Stimulated activated CD4-positive, alpha-beta T cell treated with anti-CD3 and anti-CD28 coated beads, Interleukin-4, amount 100 ng/mL, for 24 hours (primary cell): Measurements from ENCODE around the gene GRM4.

Experiments used
- DNase-seq: peaks from one replicate; pipeline ENCODE4 v3.0.0-alpha.2; 2020

GRM4 gene

DNA sequence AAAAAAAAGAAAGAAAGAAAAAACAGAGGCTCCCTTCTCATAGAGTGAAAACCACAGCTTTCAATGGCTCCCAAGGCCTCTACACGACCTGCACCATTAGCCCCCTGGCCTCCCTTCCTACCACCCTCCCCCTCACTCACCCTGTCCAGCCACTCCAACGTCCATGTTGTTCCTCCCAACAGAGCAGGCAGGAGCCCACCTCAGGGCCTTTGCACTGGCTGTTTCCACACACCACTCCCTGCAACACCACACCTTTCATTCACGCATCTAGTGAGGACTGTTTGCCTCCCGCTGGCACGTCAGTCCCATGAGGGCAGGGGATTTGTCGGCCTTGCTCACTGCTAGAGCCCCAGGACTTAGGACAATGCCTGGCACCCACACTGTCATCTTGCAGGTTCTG is 39.5 kb downstream of the GRM4 start:
- no peak for DNase-seq

- no peak for DNase-seq
Measured at GRCh38 chr6:34104628-34105027, 41.3 kb downstream of the GRM4 start.

- DNase-seq: no peak
Measured at GRCh38 chr6:34104186-34104585, 41.7 kb downstream of the GRM4 start.

- no peak for DNase-seq
Measured at GRCh38 chr6:34103321-34103720, 42.6 kb downstream of the GRM4 start.

GRCh38 chr6:34102696-34103095 is 43.2 kb downstream of the GRM4 start:
- no peak for DNase-seq

GRCh38 chr6:34102099-34102656 is 43.7 kb downstream of the GRM4 start:
- no peak for DNase-seq

DNA sequence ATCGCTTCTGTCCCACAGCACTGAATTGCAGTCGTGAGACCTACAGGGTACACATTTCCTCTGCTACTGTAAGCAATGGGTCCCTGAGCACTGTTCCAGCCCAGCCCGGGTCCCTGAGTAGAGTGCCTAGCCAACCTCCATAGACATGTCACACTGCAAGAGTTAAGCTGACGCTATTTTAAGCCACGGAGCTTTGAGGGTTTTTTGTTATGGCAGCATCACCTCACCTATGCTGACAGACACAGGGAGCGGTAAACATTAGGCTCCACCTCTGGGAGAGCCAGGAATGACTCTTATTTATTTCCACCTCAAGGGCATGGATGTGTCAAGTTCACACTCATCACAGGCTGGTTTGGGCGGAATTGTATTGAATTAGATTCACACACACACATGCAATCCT is 45.1 kb downstream of the GRM4 start:
- no peak for DNase-seq

DNA sequence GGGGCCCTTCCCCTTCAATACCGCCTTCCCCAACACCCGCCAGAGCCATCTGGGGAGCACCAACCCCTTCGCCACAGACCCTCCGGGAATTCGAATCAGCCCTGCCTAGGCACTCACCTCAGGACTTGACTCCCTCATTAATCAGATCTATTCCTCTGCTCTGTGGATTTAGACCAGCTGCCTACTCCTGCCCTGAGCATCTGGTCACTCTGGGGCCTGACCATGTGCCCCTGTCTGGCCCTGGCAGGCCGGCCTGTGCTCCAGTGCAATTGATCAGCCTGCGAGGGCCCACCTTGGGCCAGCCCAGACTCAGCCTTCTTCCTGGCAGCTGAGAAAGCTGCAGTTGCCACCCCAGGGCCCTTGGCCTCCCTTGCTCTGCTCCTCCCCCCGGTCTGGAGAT is 46.0 kb downstream of the GRM4 start:
- no peak for DNase-seq

DNA sequence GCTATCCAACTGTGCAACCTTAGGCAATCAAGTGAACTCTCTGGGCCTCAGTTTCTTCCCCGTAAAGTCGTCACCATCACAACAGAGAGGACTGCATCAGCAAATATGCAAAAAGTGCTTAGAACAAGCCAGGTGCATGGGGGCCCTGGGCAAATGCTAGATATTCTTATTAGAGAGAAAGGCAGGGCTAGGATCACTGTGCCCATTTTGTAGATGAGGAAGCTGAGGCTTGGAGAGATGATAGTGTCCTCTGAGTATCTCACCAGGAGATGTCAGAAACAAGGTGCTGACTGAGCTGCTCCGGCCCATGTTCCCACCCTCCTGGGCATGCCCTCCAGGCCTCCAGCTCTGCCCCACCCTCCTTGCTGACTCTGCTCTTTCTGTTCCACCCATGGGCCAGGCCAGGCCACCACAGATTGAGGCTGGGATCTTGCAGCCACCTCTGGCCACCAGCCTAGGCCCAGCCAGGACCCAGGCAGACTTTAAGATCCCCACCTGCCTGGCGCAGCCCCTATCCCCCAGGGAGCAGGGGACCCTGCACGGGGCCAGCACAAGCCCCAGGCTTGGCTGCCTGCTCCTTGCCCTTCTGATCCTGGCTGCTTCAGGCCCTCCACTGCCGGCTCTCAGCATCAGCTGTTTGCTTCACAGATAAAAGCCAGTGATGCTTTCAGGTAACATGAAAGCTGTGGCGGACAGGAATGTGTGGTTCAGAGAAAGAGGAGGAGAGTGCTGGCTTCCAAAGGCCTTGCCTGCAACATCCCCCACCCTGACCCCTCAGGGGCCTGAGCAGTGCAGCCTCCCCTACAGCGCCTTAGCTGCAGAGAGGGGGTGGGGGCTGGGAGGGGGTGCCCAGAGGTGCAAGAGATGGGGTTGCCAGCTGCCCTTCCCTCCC is 47.6 kb downstream of the GRM4 start:
- no peak for DNase-seq

DNA sequence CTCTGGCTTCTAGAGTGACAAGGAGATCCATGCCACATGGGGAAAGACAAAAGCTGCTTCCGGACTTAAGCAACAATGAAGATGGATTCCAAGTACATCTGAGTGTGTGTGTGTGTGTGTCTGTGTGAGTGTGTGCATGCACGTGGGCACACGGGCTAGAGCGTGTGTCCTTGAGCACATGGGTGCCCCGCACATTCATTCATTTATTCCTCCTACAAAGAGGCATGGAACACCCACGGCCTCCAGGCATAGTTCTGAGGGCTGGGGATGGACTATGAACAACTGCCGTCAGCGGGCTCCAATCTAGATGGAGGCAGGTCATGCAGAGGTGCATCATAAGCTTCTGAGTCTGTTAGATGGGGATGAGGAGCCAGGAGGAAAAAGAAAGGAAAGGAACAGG is 49.1 kb downstream of the GRM4 start:
- no peak for DNase-seq

- DNase-seq: no peak
Measured at GRCh38 chr6:34096193-34096592, 49.7 kb downstream of the GRM4 start.

GRCh38 chr6:34095741-34096140 is 50.1 kb downstream of the GRM4 start:
- DNase-seq: no peak

DNA sequence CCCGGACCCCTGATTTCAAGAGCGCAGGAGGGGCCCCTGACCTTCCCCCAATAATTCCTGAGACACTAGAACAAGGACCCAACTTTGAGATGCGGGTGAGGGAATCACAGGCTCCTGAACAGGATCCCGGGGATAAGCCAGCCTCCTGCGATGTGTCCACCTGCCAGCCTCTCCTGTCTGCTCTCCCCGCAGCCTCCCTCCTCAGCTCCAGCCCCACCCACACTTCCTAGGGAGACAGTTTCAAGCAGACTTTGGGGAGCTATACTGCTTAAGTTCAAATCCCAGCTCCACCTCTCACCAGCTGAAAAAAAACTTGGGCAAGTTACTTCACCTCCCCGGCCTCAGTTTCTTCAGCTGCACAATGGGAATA is 50.8 kb downstream of the GRM4 start:
- DNase-seq: no peak

DNA sequence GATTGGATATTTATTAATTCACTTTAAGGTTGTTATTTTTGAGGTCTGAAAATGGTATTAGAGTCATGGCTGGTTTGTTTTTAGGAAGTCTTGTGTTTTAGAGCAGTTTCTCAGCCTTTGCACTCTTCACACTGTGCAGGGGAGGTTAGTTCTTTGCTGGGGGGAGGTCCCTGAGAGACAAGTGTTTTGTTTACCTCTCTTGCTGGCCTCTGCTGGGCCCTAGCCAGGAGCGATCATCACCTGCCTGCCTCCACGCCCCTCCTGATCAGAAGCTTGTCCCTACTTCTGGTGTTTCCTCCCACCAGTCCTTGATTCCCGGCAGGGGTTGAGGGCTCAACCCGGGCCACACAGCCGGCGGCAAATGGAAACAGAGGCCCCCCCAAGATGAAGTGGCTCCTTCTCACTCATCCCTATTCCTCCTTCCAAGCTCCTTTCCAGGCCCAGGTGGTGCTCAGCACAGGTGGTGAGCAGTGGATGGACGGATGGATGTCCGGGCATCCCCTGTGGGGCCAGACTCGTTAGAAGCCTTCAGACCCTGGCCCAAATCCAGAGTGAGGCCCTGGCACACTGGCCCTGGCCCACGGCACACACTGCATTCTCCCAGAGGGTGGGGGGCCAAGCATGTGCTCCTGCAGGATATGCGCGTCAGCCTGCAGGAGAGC is 51.3 kb downstream of the GRM4 start:
- no peak for DNase-seq

- no peak for DNase-seq
Measured at GRCh38 chr6:34093854-34094430, 51.9 kb downstream of the GRM4 start.

- no peak for DNase-seq
Measured at GRCh38 chr6:34093206-34093605, 52.7 kb downstream of the GRM4 start.

DNA sequence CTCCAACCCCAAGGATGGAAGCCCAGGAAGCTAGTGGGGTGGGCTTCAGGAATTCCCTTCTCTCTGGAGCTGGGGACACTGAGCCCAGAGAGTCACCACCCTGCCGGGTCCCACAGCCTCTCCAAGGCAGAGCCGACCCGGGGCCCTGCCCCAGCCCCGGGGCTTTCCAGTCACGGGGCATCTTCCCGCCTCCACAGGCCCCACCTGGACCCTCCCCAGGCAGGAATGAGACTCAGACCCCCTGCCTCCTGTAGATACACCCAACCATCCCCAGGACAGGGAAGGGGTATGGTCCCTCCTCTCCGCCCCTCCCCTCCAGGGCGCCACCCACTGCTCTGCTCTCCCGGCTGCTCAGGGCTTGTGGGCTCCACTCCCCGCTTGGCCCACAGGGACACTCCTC is 53.3 kb downstream of the GRM4 start:
- DNase-seq: no peak

- DNase-seq: no peak
Measured at GRCh38 chr6:34090935-34091334, 55.0 kb downstream of the GRM4 start.

GRCh38 chr6:34090529-34090928 is 55.4 kb downstream of the GRM4 start:
- no peak for DNase-seq

- DNase-seq: no peak
Measured at GRCh38 chr6:34086558-34086957, 59.3 kb downstream of the GRM4 start.

GRCh38 chr6:34085453-34086170 is 60.3 kb downstream of the GRM4 start:
- DNase-seq: no peak

DNA sequence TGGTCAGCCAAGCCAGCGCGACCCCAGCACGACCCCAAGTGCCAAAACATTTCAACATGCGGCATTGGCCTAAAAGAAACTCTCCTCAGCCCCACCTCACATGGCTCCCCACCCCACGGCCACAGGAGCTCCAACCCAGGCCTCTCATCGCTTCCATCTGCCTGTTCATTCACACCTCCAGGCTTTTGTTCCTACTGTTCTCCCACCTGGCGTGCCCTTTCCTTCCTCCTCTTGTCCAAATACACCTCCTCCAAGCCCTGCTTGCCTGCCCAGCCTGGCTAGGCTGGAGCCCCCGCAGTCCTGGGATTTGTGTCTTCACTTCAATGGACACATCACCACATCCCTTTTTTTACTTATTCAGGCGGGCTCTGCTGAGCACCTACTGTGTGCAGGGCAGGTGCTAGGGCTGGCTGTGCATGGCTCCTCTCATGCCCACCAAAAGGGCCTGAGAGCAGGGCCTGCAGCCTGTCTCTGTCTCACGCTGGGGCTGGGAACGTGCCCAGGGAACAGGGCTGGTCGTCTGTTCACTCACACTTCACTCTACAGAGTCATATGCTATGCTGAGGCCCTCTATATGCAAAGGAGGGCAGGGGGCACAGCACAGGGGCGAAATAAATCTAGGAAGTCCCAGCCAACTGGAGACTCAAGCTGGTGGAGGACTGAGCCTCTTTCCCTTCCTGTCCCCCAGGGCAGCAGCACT is 61.1 kb downstream of the GRM4 start:
- DNase-seq: no peak
